ENCODE data around the gene SGSM2. TPM values are rescaled to one million over a fixed set of nuclear protein-coding genes. Genes with fewer than 3 reads are reported as not detected.

The SGSM2 gene
- polyA plus RNA-seq, 3 donors: 3.0 to 130 (median 3.5) TPM

DNA sequence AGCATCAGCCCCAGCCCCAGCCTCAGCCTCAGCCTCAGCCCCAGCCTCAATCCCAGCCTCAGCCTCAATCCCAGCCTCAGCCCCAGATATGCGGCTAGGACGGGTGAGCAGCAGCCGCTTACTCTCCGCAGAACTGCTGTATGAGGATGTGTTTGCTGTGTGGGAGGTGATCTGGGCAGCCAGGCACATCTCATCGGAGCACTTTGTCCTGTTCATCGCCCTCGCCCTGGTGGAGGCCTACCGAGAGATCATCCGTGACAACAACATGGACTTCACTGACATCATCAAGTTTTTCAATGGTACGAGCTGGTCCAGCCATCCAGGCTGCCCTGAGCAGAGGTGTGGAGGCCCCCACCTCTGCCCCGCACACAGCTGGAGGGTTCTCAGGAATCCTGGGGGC is 41.6 kb downstream of the SGSM2 start:
- Histone ChIP-seq H3K36me3 (replicated peaks in 1 of 2; ENCODE audit: control insufficient read depth in 1 of 2, insufficient read depth in 2 of 2, low read length in 2 of 2) (peaks cover 44 to 74% of the 10 kb centered on the region in 2 donors), H3K27ac (ENCODE audit: low read depth in 1 of 2, low read length in 2 of 2) (no peak overlapping the region), H4K20me1 (ENCODE audit: insufficient read depth, low read length) (peaks cover 10% of the 10 kb centered on the region), H3K4me3 (replicated peaks in 1 of 3; ENCODE audit: low read depth in 2 of 3, low read length in 3 of 3) (no peak overlapping the region), H3K9me3 (replicated peaks in 1 of 2; ENCODE audit: control insufficient read depth in 1 of 2, insufficient read depth in 1 of 2, low read length in 2 of 2) (no peaks in the 10 kb centered on the region), H3K4me1 (ENCODE audit: control insufficient read depth in 1 of 2, insufficient read depth in 2 of 2, low read length in 2 of 2) (peaks cover 6 to 9% of the 10 kb centered on the region in 2 donors), H3K9ac (ENCODE audit: insufficient read depth, low read length, poor library complexity, severe bottlenecking) (no peak overlapping the region), H3K79me2 (ENCODE audit: insufficient read depth, low read length) (no peaks in the 10 kb centered on the region), H3K27me3 (ENCODE audit: control insufficient read depth in 2 of 2, insufficient read depth in 2 of 2, low read length in 2 of 2) (no peaks in the 10 kb centered on the region), H2AFZ (ENCODE audit: insufficient read depth, low read depth, low read length, poor library complexity, severe bottlenecking) (no peak overlapping the region), H3K4me2 (replicated peaks; ENCODE audit: extremely low read depth, low read length, poor library complexity, severe bottlenecking) (no peak overlapping the region)
- Mint-ChIP-seq H3K4me1 (peaks cover 9% of the 10 kb centered on the region), H3K27ac (peak overlapping the region in 2 of 7 donors; percentile 12 to 26), H3K9me3 (no peaks in the 10 kb centered on the region), H3K36me3 (peaks cover 34 to 77% of the 10 kb centered on the region in 2 donors), H3K4me3 (no peak overlapping the region), H3K27me3 (ENCODE audit: low read depth in 3 of 3) (peaks cover 0 to 1% (median 0%) of the 10 kb centered on the region in 3 donors)
- TF ChIP-seq, protein P1, sequence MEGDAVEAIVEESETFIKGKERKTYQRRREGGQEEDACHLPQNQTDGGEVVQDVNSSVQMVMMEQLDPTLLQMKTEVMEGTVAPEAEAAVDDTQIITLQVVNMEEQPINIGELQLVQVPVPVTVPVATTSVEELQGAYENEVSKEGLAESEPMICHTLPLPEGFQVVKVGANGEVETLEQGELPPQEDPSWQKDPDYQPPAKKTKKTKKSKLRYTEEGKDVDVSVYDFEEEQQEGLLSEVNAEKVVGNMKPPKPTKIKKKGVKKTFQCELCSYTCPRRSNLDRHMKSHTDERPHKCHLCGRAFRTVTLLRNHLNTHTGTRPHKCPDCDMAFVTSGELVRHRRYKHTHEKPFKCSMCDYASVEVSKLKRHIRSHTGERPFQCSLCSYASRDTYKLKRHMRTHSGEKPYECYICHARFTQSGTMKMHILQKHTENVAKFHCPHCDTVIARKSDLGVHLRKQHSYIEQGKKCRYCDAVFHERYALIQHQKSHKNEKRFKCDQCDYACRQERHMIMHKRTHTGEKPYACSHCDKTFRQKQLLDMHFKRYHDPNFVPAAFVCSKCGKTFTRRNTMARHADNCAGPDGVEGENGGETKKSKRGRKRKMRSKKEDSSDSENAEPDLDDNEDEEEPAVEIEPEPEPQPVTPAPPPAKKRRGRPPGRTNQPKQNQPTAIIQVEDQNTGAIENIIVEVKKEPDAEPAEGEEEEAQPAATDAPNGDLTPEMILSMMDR (IDR thresholded peaks at IDR 0.05): no peak
- no peak for DNase-seq
- intact Hi-C loops (cut with micrococcal nuclease): no loop called here
- 95% methylated on average over 9 of the region's 11 CpGs for WGBS (ENCODE audit: insufficient coverage)

DNA sequence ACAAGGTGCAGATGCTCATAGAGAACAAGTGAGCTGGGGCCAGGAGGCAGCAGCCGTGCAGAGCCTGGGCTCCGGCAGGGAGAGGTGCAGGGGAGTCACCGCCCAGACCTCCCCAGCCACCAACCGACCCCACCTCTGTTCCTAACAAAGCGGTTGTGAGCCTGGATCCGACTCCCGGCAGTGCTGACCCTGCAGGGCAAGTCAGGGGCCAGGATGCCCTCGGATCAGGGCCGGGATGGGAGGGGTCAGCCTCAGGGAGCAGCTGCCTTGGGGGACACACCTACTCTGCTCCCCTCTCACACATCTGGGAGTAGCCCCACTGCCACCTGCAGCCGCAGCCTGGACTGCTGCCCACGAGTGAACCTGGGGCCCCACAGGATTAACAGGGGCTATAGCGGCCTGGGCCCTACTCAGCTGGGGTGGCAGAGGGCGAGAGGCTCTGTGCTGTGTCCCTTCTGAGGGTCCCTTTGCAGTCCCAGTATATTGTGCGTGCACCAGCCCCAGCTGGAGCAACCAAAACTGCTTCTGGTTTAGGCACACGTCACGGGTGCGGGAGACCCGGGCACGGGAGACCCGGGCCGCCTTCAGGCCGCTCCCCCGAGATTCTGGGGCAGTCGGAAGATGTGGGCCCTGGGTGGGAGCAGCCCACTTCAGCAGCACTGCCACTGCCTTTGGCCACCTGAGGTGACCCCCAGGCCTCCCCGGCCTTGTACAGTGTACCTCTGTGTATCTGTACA is 42.4 kb downstream of the SGSM2 start:
- Histone ChIP-seq H3K9me3 (replicated peaks in 1 of 2; ENCODE audit: control insufficient read depth in 1 of 2, insufficient read depth in 1 of 2, low read length in 2 of 2) (no peaks in the 10 kb centered on the region), H3K36me3 (replicated peaks in 1 of 2; ENCODE audit: control insufficient read depth in 1 of 2, insufficient read depth in 2 of 2, low read length in 2 of 2) (peaks cover 46 to 72% of the 10 kb centered on the region in 2 donors), H3K9ac (ENCODE audit: insufficient read depth, low read length, poor library complexity, severe bottlenecking) (no peak overlapping the region), H3K4me3 (replicated peaks in 1 of 3; ENCODE audit: low read depth in 2 of 3, low read length in 3 of 3) (no peak overlapping the region), H3K4me1 (ENCODE audit: control insufficient read depth in 1 of 2, insufficient read depth in 2 of 2, low read length in 2 of 2) (peaks cover 6 to 9% of the 10 kb centered on the region in 2 donors), H2AFZ (ENCODE audit: insufficient read depth, low read depth, low read length, poor library complexity, severe bottlenecking) (no peak overlapping the region), H3K79me2 (ENCODE audit: insufficient read depth, low read length) (no peaks in the 10 kb centered on the region), H3K27ac (ENCODE audit: low read depth in 1 of 2, low read length in 2 of 2) (no peak overlapping the region), H4K20me1 (ENCODE audit: insufficient read depth, low read length) (peaks cover 10% of the 10 kb centered on the region), H3K27me3 (ENCODE audit: control insufficient read depth in 2 of 2, insufficient read depth in 2 of 2, low read length in 2 of 2) (no peaks in the 10 kb centered on the region), H3K4me2 (replicated peaks; ENCODE audit: extremely low read depth, low read length, poor library complexity, severe bottlenecking) (no peak overlapping the region)
- Mint-ChIP-seq H3K36me3 (peaks cover 37 to 84% of the 10 kb centered on the region in 2 donors), H3K4me3 (no peak overlapping the region), H3K9me3 (no peaks in the 10 kb centered on the region), H3K27ac (peak overlapping the region in 1 of 7 donors; percentile 12), H3K27me3 (ENCODE audit: low read depth in 3 of 3) (peaks cover 0 to 1% (median 0%) of the 10 kb centered on the region in 3 donors), H3K4me1 (peaks cover 9% of the 10 kb centered on the region)
- 96% methylated on average over 23 of the region's 25 CpGs for WGBS (ENCODE audit: insufficient coverage)
- DNase-seq: no peak
- TF ChIP-seq, protein P1 (IDR thresholded peaks at IDR 0.05): no peak
- intact Hi-C loops (cut with micrococcal nuclease): loop anchor here in 1 of 2 donors (10.0 kb wide), 1 partner anchor 295 kb away; no protein-coding TSS in a partner anchor

Measured in CD14-positive monocyte (primary cell).